HL-60 (cell line): ENCODE results near the gene CD99.

Experiments used
- CTCF ChIP-seq: IDR thresholded peaks from one replicate; pipeline ENCODE4 v1.5.1; 2011; ENCODE audit warnings: low read length, control low read depth, inconsistent platforms; ENCODE audit not compliant: insufficient read depth
- GABPA ChIP-seq: IDR thresholded peaks from 2 replicates; pipeline ENCODE4 v1.6.1; 2012; ENCODE audit warnings: low read depth
- POLR2AphosphoS5 ChIP-seq: IDR thresholded peaks from 2 replicates; pipeline ENCODE4 v1.6.1; 2012; ENCODE audit warnings: low read depth
- REST ChIP-seq: IDR thresholded peaks from 2 replicates; pipeline ENCODE4 v1.6.1; 2012; ENCODE audit warnings: low read depth; ENCODE audit not compliant: insufficient replicate concordance
- SPI1 ChIP-seq: IDR thresholded peaks from 2 replicates; pipeline ENCODE4 v1.6.1; 2012; ENCODE audit warnings: low read depth, mild to moderate bottlenecking, borderline replicate concordance

GRCh38 chrX:2664502-2664901 lies 26.6 kb upstream of the CD99 start:
- TF ChIP-seq SPI1 = no peak
- TF ChIP-seq POLR2AphosphoS5 = no peak
- no peak for TF ChIP-seq CTCF
- TF ChIP-seq REST = no peak
- TF ChIP-seq GABPA = no peak
